ENCODE data around the gene C11orf16.
"Not testable (repeated sequence)": the region's sequence is repeated elsewhere in the genome, so short reads cannot be mapped to it uniquely, and the experiment has no call there.

C11orf16 gene

GRCh38 chr11:8899119-8899753 lies 33.5 kb downstream of the C11orf16 start:
- no peak for DNase-seq

DNA sequence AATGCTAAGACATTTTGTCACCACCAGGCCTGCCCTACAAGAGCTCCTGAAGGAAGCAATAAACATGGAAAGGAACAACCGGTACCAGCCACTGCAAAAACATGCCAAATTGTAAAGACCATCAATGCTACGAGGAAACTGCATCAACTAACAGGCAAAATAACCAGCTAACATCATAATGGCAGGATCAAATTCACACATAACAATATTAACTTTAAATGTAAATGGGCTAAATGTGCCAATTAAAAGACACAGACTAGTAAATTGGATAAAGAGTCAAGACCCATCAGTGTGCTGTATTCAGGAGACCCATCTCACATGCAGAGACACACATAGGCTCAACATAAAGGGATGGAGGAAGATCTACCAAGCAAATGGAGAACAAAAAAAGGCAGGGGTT lies 41.6 kb downstream of the C11orf16 start:
- not testable (repeated sequence) for DNase-seq

- DNase-seq, result no peak
These were observed 46.4 kb downstream of the C11orf16 start for GRCh38 chr11:8886322-8886721.

DNA sequence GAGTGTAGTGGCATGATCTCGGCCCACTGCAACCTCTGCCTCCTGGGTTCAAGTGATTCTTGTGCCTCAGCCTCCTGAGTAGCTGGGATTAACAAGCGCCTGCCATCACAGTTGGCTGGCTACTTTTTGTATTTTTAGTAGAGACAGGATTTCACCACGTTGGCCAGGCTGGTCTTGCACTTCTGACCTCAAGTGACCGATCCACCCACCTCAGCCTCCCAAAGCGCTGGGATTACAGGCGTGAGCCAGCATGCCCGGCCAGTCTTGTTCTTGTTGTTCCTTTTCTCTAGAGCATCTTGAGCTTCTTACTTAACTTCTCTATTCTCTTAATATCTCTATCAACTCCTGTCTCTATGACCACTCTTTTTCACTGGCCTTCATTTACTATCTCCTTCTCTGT lies 51.2 kb downstream of the C11orf16 start:
- not testable (repeated sequence) for DNase-seq

DNA sequence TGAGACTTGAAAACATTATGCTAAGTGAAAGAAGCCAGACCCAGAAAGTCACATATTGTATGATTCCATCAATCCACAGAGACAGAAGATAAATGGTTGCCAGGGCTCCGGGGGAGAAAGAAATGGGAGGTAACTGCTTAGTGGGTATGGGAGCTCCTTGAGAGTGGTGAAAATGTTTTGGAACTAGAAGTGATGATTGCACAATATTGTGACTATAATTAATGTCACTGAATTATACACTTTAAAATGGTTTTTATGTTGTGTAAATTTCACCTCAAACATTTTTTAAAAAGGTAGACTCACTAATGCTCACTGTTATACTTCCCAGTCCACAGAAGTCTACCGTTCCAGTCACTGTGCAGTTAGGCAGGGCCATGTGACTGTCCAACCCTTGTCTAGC lies 54.0 kb downstream of the C11orf16 start:
- DNase-seq, result no peak

- DNase-seq, result no peak
These were observed 58.9 kb downstream of the C11orf16 start for GRCh38 chr11:8873741-8874405.

- no peak for DNase-seq
These were observed 60.8 kb downstream of the C11orf16 start for GRCh38 chr11:8871962-8872361.

- DNase-seq, result peak in 38 of 56 donors; percentile 5 to 69 (median 23)
These were observed 61.5 kb downstream of the C11orf16 start for GRCh38 chr11:8871171-8871775.

- DNase-seq, result peak in 41 of 56 donors; percentile 12 to 71 (median 31)
These were observed 62.2 kb downstream of the C11orf16 start for GRCh38 chr11:8870411-8871170.
